PC-9 (cell line): ENCODE data around the gene TAF11L12. TPM values are rescaled to one million over a fixed set of nuclear protein-coding genes. Genes with fewer than 3 reads are reported as not detected.
"Not testable (repeated sequence)": the region's sequence is repeated elsewhere in the genome, so short reads cannot be mapped to it uniquely, and the experiment has no call there.

ENCODE experiments used
- BruUV-seq: library from RNA; stranded (reverse); fragments of 400-500 nt; replicated peaks from 2 replicates; lab custom pipeline; 2021; lab: Mats Ljungman, UMichigan
- CTCF ChIA-PET: fragments of 300-600 bp; sonication (Branson Sonifier 250); formaldehyde crosslinking; loops from one replicate; lab custom pipeline; 2022; ENCODE audit warnings: antibody characterized with exemption; lab: Charles Lee
- POLR2A ChIA-PET: fragments of 300-600 bp; sonication (Branson Sonifier 250); formaldehyde crosslinking; loops from one replicate; lab custom pipeline; 2022; ENCODE audit warnings: antibody characterized with exemption; ENCODE audit not compliant: unreplicated experiment; lab: Charles Lee
- DNase-seq, 2 experiments: peaks; one replicate each; pipeline versions ENCODE4 v3.0.0 to v3.0.0-alpha.2; 2015 to 2022; ENCODE audit warnings: mixed read lengths in 1 of 2
- H2AFZ ChIP-seq: fragments of 200-600 bp; sonication (generic); 2 replicates; pipeline ENCODE4 v1.8.1; 2017; ENCODE audit warnings: antibody characterized with exemption
- H3F3A ChIP-seq: fragments of 200-600 bp; sonication (generic); 2 replicates; pipeline ENCODE4 v1.8.1; 2017; ENCODE audit warnings: antibody characterized with exemption, mild to moderate bottlenecking, low read depth; ENCODE audit not compliant: insufficient read depth
- H3K27ac ChIP-seq: fragments of 200-600 bp; sonication (generic); 2 replicates; pipeline ENCODE4 v1.6.1; 2016; ENCODE audit warnings: mixed run types
- H3K27me3 ChIP-seq: fragments of 200-600 bp; sonication (generic); 2 replicates; pipeline ENCODE4 v1.6.1; 2016; ENCODE audit warnings: low read depth, mixed run types; ENCODE audit not compliant: insufficient read depth
- H3K36me3 ChIP-seq: fragments of 200-600 bp; sonication (generic); 2 replicates; pipeline ENCODE4 v1.6.1; 2016; ENCODE audit warnings: low read depth, mixed run types
- H3K4me1 ChIP-seq: fragments of 200-600 bp; sonication (generic); replicated peaks from 2 replicates; pipeline ENCODE4 v1.6.1; 2016; ENCODE audit warnings: mixed run types; ENCODE audit not compliant: insufficient read depth
- H3K4me2 ChIP-seq: fragments of 200-600 bp; sonication (generic); 2 replicates; pipeline ENCODE4 v1.6.1; 2017; ENCODE audit warnings: mixed run types
- H3K4me3 ChIP-seq: fragments of 200-600 bp; sonication (generic); 2 replicates; pipeline ENCODE4 v1.6.1; 2016; ENCODE audit warnings: mixed run types
- H3K79me2 ChIP-seq: fragments of 200-600 bp; sonication (generic); 2 replicates; pipeline ENCODE4 v1.6.1; 2017; ENCODE audit warnings: low read depth, mixed run types
- H3K9me2 ChIP-seq: fragments of 200-600 bp; sonication (generic); 2 replicates; pipeline ENCODE4 v1.8.1; 2017; ENCODE audit warnings: mild to moderate bottlenecking; ENCODE audit not compliant: insufficient read depth
- H3K9me3 ChIP-seq: fragments of 200-600 bp; sonication (generic); 2 replicates; pipeline ENCODE4 v1.8.1; 2016; ENCODE audit warnings: low read depth; ENCODE audit not compliant: insufficient read depth
- H4K20me1 ChIP-seq: fragments of 200-600 bp; sonication (generic); 2 replicates; pipeline ENCODE4 v1.8.1; 2017; ENCODE audit not compliant: insufficient read depth
- EZH2 ChIP-seq: fragments of 200-600 bp; sonication (generic); IDR thresholded peaks from 2 replicates; pipeline ENCODE4 v1.8.0; 2017; ENCODE audit warnings: antibody characterized with exemption, low read depth
- intact Hi-C: fragments of 100-400 bp; cut with micrococcal nuclease; formaldehyde crosslinking; loops from one replicate; pipeline ENCODE4 v1.10.0; 2022; ENCODE audit not compliant: unreplicated experiment
- total RNA-seq: library from RNA; stranded (reverse); gene quantifications from 2 replicates; pipeline ENCODE4 v1.2.3, GENCODE V29; 2021
- TF ChIP-seq, protein P1 (sequence below): fragments of 200-600 bp; sonication (generic); conservative IDR thresholded peaks from 2 replicates; pipeline ENCODE4 v1.6.1; 2017; ENCODE audit warnings: mixed run types, antibody characterized with exemption, mild to moderate bottlenecking, moderate library complexity

TAF11L12 gene
- total RNA-seq, 1 experiment from 2014 or later = not detected

DNA sequence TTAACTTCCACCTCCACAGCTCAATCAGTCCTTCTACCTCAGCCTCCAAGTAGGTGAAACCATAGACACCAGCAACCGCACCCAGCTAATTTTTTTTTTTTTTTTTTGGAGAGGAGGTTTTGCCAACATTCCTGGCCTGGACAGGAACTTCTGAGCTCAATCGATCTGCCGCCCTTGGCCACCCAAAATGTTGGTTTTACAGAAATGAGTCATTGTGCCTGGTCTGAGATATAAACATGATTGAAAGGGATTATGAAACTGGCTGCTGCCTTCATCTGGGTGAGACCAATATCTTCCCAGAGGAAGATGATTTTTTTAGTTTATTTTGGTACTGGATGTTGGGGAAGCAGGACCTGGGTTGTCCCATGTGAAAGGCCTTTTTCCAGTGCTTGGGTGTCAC lies 9.2 kb downstream of the TAF11L12 start:
- H3K27ac ChIP-seq = no peak overlapping the region
- no TSS peak for BruUV-seq
- H3K9me3 ChIP-seq = no peaks in the 10 kb centered on the region
- no peaks in the 10 kb centered on the region for H3F3A ChIP-seq
- no peak overlapping the region for H2AFZ ChIP-seq
- no peak overlapping the region for H3K4me3 ChIP-seq
- no peaks in the 10 kb centered on the region for H4K20me1 ChIP-seq
- no peaks in the 10 kb centered on the region for H3K36me3 ChIP-seq
- no peaks in the 10 kb centered on the region for H3K79me2 ChIP-seq
- intact Hi-C loops = no loop called here
- no peaks in the 10 kb centered on the region for H3K4me1 ChIP-seq
- no peaks in the 10 kb centered on the region for H3K9me2 ChIP-seq
- H3K27me3 ChIP-seq = peaks cover 28% of the 10 kb centered on the region
- POLR2A ChIA-PET = no interaction called here
- no peak for DNase-seq
- CTCF ChIA-PET = interaction anchor here (0.6 kb wide), 1 partner anchor 652 kb away, joined by 4 read pairs; no protein-coding TSS in a partner anchor
- TF ChIP-seq, protein P1, sequence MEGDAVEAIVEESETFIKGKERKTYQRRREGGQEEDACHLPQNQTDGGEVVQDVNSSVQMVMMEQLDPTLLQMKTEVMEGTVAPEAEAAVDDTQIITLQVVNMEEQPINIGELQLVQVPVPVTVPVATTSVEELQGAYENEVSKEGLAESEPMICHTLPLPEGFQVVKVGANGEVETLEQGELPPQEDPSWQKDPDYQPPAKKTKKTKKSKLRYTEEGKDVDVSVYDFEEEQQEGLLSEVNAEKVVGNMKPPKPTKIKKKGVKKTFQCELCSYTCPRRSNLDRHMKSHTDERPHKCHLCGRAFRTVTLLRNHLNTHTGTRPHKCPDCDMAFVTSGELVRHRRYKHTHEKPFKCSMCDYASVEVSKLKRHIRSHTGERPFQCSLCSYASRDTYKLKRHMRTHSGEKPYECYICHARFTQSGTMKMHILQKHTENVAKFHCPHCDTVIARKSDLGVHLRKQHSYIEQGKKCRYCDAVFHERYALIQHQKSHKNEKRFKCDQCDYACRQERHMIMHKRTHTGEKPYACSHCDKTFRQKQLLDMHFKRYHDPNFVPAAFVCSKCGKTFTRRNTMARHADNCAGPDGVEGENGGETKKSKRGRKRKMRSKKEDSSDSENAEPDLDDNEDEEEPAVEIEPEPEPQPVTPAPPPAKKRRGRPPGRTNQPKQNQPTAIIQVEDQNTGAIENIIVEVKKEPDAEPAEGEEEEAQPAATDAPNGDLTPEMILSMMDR = no peak
- TF ChIP-seq EZH2 = no peak
- H3K4me2 ChIP-seq = no peak overlapping the region

DNA sequence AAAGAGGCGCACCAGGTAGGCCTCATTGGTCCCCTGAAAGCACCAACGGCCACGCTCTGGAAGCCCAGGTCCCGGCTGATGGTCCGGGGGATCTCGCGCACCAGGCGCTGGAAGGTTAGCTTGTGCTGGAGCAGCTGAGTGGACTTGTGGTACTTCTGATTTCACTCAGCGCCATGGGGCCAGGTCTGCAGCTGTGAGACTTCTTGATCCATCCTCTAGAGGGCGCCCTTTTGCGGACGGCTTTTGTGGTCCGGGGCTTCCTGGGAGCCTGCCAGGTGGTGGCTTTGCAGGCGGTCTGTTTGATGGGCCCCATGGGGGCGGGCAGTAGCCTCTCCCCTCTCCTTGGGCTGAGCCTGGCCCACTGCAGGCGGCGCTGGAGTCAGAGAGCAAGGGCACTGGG lies 10.4 kb downstream of the TAF11L12 start:
- H3K9me3 ChIP-seq = no peaks in the 10 kb centered on the region
- TF ChIP-seq, protein P1 = peak; percentile 49
- TF ChIP-seq EZH2 = no peak
- no peaks in the 10 kb centered on the region for H3K9me2 ChIP-seq
- ChIA-PET CTCF (no interaction called here), POLR2A (no interaction called here)
- peaks cover 34% of the 10 kb centered on the region for H3K27me3 ChIP-seq
- no peak overlapping the region for H2AFZ ChIP-seq
- H3K4me3 ChIP-seq = no peak overlapping the region
- intact Hi-C loops = no loop called here
- no peaks in the 10 kb centered on the region for H3K4me1 ChIP-seq
- BruUV-seq = no TSS peak
- no peaks in the 10 kb centered on the region for H3K36me3 ChIP-seq
- no peak for DNase-seq
- no peaks in the 10 kb centered on the region for H3F3A ChIP-seq
- H3K4me2 ChIP-seq = no peak overlapping the region
- no peaks in the 10 kb centered on the region for H4K20me1 ChIP-seq
- no peak overlapping the region for H3K27ac ChIP-seq
- H3K79me2 ChIP-seq = no peaks in the 10 kb centered on the region

DNA sequence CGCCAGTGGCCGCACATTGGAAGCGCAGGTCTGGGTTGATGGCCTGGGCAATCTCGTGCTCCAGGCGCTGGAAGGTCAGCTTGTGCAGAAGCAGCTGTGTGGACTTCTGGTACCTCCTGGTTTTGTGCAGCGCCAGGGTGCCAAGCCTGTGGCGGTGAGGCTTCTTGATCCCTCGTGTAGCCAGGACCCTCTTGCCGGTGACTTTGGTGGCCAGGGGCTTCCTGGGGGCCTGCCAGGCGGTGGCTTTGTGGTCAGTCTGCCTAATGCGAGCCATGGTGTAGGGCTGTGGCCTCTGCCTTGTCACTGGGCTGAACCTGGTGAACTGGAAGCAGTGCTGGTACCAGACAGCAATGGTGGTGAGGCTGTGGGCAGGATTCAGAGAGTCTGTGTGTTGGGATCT lies 15.5 kb downstream of the TAF11L12 start:
- ChIA-PET CTCF (no interaction called here), POLR2A (no interaction called here)
- Histone ChIP-seq H3K4me3 (no peak overlapping the region), H3K36me3 (no peaks in the 10 kb centered on the region), H3K4me2 (no peak overlapping the region), H3K79me2 (no peaks in the 10 kb centered on the region), H3K27ac (no peak overlapping the region), H3K9me2 (no peaks in the 10 kb centered on the region), H3F3A (no peaks in the 10 kb centered on the region), H3K27me3 (peaks cover 49% of the 10 kb centered on the region), H4K20me1 (no peaks in the 10 kb centered on the region), H3K9me3 (no peaks in the 10 kb centered on the region), H3K4me1 (no peaks in the 10 kb centered on the region), H2AFZ (no peak overlapping the region)
- TF ChIP-seq EZH2 = no peak
- TF ChIP-seq, protein P1 = no peak
- DNase-seq = no peak
- no TSS peak for BruUV-seq
- intact Hi-C loops = no loop called here

DNA sequence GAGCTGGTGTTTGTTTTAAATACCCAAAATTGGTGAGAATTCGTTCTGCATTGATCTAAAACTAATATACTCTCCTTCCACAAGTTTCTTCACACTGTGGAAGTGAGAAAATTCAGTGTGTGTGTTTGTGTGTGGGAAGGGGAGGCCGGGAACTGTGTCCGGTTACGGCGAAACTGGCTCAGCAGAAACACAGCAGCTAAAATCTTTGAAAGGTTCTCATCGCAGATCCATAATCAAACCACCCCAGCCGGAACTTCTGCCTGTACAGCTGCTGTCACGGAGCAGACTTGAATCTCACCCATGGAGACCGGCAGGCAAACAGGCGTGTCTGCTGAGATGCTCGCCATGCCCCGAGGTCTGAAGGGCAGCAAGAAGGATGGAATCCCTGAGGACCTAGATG lies 21.6 kb downstream of the TAF11L12 start, which contains the start of gene TAF11L13:
Gene TAF11L13 (plus strand): TSS at position 301 of the 400 bp plus-strand sequence.
- H3K27ac ChIP-seq, H2AFZ ChIP-seq, H3K4me2 ChIP-seq, H3K36me3 ChIP-seq, H3K4me3 ChIP-seq, H3K4me1 ChIP-seq, H3F3A ChIP-seq, H3K9me2 ChIP-seq, CTCF ChIA-PET, H3K79me2 ChIP-seq, H3K9me3 ChIP-seq, intact Hi-C loops, POLR2A ChIA-PET, BruUV-seq, DNase-seq, H4K20me1 ChIP-seq: not testable (repeated sequence)
- peaks cover 34% of the 10 kb centered on the region for H3K27me3 ChIP-seq
